PFSK-1 (cell line): Measurements from ENCODE around the gene CPT1B.

Experiments
- FOXP2 ChIP-seq: optimal IDR thresholded peaks from 2 replicates; pipeline ENCODE3; 2011; ENCODE audit warnings: borderline replicate concordance, control low read depth, inconsistent platforms; ENCODE audit not compliant: insufficient read depth; ENCODE audit errors: extremely low read length, extremely low read depth
- POLR2AphosphoS5 ChIP-seq: IDR thresholded peaks from 2 replicates; pipeline ENCODE4 v1.6.1; 2012; ENCODE audit warnings: low read depth, mild to moderate bottlenecking, control low read depth, low read length, moderate library complexity
- REST ChIP-seq, 2 experiments: IDR thresholded peaks; 2 replicates each; pipeline versions ENCODE4 v1.6.1 to v1.8.0; 2011 to 2012; ENCODE audit warnings: low read depth in 2 of 2, low read length in 2 of 2, control low read depth in 1 of 2, inconsistent platforms in 1 of 2, mild to moderate bottlenecking in 1 of 2, moderate library complexity in 1 of 2; ENCODE audit not compliant: insufficient read depth in 1 of 2
- SIN3A ChIP-seq: IDR thresholded peaks from 2 replicates; pipeline ENCODE4 v1.6.1; 2012; ENCODE audit warnings: mild to moderate bottlenecking, low read length, moderate library complexity, borderline replicate concordance; ENCODE audit not compliant: insufficient read depth
- TAF1 ChIP-seq: IDR thresholded peaks from 2 replicates; pipeline ENCODE4 v1.6.1; 2012; ENCODE audit warnings: low read length, control low read depth, borderline replicate concordance; ENCODE audit not compliant: insufficient read depth

Gene CPT1B

GRCh38 chr22:50519151-50519550 lies 59.1 kb downstream of the CPT1B start:
- TF ChIP-seq REST (IDR thresholded peaks at IDR 0.05; ENCODE audit: insufficient read depth in 1 of 2, low read depth in 2 of 2, low read length in 2 of 2): no peak
- no peak for TF ChIP-seq FOXP2
- TF ChIP-seq POLR2AphosphoS5: no peak
- no peak for TF ChIP-seq TAF1
- no peak for TF ChIP-seq SIN3A
